Measurements from ENCODE around the gene KCNG2.

- no peak for TF ChIP-seq CTCF (IDR thresholded peaks at IDR 0.05)
- no peak for TF ChIP-seq ZBTB33 (IDR thresholded peaks at IDR 0.05; ENCODE audit: borderline replicate concordance, low read depth)
- TF ChIP-seq USF2 (IDR thresholded peaks at IDR 0.05; ENCODE audit: borderline replicate concordance, low read depth, low read length): no peak
- TF ChIP-seq RCOR1 (IDR thresholded peaks at IDR 0.05; ENCODE audit: low read length): no peak
- no peak for TF ChIP-seq EP300 (IDR thresholded peaks at IDR 0.05; ENCODE audit: borderline replicate concordance in 1 of 2, low read depth in 1 of 2, low read length in 1 of 2)
- no peak for TF ChIP-seq MEF2A (IDR thresholded peaks at IDR 0.05; ENCODE audit: borderline replicate concordance, low read depth)
- no peak for TF ChIP-seq EZH2phosphoT487 (IDR thresholded peaks at IDR 0.05; ENCODE audit: borderline replicate concordance, low read depth)
- no peak for TF ChIP-seq TEAD4 (IDR thresholded peaks at IDR 0.05; ENCODE audit: borderline replicate concordance, insufficient read depth)
- TF ChIP-seq POLR2AphosphoS5 (IDR thresholded peaks at IDR 0.05; ENCODE audit: low read depth, low read length): no peak
- no peak for TF ChIP-seq RAD21 (IDR thresholded peaks at IDR 0.05; ENCODE audit: low read length)
- no peak for TF ChIP-seq TAF1 (IDR thresholded peaks at IDR 0.05; ENCODE audit: borderline replicate concordance, low read depth, low read length)
- no peak for TF ChIP-seq SIN3A (IDR thresholded peaks at IDR 0.05; ENCODE audit: borderline replicate concordance, low read depth, low read length)
Observed at GRCh38 chr18:79770501-79770815, 27.3 kb upstream of the KCNG2 start.

Measured in SK-N-SH (cell line).